GM19463 (cell line): ENCODE measurements around the gene SYT8.

Source experiments
- ATAC-seq: cut with Tn5 transposase; IDR thresholded peaks from one replicate; pipeline ENCODE4 v1.9.1; 2021; ENCODE audit warnings: mild to moderate bottlenecking, moderate library complexity; ENCODE audit not compliant: unreplicated experiment

The SYT8 gene

DNA sequence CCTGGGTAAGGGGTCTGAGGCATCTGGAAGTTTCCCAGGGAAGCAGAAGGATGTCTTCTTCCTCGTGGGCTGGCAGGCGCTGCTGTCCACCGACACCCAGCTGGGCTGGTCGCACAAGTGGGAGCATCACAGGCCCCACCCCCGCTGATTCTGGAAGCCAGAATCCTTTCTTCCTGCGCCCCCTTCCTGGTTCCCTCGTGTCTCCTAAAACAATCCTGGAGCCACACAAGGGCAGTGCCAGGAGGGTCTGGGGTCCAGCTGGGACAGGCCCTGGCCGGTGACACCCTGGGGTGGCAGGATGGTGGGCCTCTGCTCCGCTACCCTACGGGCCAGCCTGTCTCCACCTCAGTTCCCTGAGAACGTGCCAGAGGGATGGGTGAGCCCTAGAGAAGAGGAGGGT is 22.3 kb downstream of the SYT8 start:
- no peak for ATAC-seq

- ATAC-seq, result no peak
These were observed 23.4 kb downstream of the SYT8 start for GRCh38 chr11:1858154-1858553.

DNA sequence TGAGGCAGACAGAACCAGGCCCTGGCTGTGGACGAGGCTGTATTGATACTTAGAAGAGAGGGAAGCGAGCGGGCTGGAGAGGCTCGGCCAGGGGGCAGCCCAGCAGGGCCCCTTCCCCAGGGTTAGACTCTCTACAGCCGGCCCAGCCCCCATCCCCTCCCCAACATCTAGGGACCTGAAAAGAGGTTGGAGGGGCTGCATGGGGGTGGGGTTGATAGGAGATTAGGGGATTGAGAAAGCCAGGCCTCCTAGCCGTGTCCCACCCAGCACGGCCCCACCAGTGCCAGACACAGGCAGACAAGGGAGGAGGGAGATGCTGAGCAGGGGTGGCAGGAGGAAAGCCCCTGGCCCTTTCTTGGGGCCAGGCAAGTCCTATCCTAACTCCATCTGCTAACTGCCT is 23.8 kb downstream of the SYT8 start:
- ATAC-seq, result no peak

DNA sequence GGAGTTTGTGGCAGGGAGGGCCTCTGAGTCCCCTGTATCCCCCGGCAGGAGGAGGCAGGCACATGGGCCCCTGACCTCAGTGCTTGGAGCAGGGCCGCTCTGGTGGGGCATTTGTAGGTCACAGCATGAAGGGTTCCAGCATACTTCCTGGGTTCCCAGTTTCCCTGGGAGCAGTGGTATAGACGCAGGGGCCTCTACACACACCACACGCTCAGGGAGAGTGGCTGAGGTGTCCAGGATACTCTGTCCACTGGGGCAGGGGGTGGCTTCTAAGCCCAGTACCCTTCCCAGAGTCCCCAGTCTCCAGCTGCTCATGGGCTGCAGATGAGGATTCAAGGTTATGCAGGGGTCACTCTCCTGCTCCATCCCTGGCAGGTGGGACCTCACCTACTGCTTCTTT is 24.2 kb downstream of the SYT8 start:
- ATAC-seq, result no peak

- ATAC-seq, result no peak
These were observed 25.3 kb downstream of the SYT8 start for GRCh38 chr11:1860108-1860507.

DNA sequence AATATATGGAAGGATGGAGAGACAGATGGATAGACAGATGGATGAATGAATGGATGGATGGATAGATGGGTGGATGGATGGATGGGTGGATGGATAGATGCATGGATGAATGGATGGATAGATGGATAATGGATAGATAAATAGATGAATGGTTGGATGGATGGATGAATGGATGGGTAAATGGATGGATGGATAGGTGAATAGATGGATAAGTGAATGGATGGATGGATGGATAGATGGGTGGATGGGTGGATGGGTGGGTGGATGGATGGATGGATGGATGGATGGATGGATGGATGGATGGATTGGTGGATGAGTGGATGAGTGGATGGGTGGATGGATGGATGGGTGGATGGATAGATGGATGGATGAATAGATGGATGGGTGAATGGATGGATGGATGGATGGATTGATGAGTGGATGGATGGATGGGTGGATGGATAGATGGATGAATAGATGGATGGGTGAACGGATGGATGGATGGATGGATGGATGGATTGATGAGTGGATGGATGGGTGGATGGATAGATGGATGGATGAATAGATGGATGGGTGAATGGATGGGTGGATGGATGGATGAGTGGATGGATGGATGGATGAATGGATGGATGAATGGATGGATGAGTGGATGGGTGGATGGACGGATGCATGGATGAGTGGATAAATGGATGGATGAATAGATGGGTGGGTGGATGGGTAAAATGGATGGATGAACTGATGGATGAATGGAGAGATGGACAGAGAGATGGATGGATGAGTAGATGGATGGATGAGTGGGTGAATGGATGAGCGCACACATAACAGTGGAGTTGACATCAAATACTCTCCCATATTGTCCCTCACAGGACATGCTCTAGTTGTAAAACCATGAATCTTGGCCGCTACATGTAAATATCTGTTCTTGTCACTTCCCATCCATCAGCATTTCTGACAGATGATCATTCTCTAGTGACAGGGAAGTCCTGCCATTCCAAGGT is 26.9 kb downstream of the SYT8 start:
- no peak for ATAC-seq

DNA sequence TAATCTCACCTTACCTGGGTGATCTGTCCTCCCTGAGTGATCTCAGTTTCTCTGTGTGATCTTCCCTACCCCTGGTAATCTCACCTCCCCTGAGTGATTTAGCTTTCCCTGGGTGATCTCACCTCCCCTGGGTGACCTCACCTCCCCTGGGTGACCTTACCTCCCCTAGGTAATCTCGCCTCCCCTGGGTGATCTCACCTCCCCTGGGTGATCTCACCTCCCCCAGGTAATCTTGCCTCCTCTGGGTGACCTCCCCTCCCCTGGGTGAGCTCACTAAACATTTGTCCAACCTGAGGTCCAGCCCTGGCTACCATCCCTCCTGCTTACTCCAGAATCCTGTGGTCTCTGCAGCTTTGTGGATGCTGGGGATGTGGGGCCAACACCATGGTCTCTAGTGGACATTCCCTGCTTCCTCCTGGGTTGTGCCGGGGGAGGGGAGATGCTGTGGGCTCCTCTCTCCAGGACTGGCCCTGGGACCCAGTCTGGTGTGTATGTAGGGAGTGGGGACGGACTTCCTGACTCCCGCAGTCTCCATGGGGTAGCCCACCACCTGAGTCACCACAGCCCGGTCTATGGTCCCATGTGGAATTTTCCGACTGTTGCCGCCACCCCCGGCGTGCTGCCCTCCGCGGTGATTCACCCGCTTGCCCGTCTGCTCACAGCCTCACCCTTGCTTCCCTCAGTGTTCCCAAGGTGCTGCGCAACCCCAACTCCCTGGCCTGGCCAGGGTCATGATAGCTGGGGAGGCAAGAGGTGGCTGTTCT is 28.0 kb downstream of the SYT8 start:
- no peak for ATAC-seq

GRCh38 chr11:1863352-1864216 is 28.8 kb downstream of the SYT8 start:
- ATAC-seq, result no peak

- ATAC-seq, result no peak
These were observed 29.4 kb downstream of the SYT8 start for GRCh38 chr11:1864231-1864630.

DNA sequence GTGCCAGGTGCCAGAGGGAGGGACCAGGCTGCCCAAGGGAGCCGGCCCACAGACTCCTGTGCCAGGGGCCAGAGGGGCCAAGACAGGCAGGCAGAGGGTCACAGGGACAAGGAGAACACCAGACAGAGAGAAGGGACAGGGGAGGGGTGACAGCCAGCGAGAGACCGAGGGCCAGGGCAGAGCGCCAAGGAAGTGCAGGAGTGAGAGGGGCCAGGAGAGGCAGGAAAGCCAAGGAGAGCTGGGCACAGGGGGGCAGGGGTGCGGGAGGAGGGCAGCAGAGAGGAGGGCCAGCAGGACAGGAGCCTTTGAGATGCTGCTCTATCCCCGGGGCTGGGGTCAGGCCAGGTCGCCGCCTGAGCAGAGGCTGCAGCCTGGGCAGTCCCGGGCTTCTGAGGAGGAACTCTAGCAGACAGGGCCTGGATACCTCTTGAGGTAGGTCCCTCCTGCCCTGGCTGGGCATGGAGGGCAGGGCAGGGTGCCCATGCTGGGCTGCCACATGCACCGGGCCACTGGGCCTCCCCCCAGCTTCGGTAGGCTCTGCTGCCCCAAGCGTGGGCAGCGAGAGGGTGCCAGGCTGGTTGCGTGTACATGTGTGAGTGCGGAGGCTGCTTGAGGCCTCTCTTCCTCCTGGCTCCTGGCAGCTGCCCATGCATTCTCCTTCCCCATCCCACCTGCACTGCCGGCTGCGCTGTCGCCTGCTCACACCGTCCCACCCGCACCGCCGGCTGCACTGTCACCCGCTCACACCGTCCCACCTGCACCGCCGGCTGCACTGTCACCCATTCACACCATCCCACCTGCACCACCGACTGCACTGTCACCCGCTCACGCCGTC is 30.3 kb downstream of the SYT8 start:
- no peak for ATAC-seq

DNA sequence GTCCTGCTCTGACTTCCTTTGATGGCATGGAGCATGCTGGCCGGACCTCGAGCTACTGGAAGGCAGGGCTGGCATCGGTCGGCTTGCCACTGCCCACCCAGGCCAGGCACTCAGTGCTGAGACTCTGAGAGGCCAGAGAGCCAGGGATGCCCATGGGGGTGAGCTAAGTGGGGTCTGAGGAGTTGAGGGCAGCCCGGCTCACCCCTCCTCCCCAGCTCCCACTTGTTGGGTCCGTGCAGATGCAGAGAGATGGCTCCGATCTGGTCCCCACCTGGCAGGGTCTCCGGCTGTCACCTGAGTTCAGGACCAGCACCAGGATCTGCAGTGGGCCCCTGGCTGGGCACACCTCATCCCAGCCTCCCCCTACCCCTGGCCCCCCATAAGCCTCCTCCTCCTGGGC is 31.4 kb downstream of the SYT8 start:
- ATAC-seq, result no peak

GRCh38 chr11:1866776-1867175 is 32.0 kb downstream of the SYT8 start:
- no peak for ATAC-seq

GRCh38 chr11:1867381-1867780 is 32.6 kb downstream of the SYT8 start:
- no peak for ATAC-seq

- ATAC-seq, result no peak
These were observed 33.4 kb downstream of the SYT8 start for GRCh38 chr11:1868056-1868635.

GRCh38 chr11:1868636-1869291 is 34.0 kb downstream of the SYT8 start:
- no peak for ATAC-seq

- ATAC-seq, result no peak
These were observed 34.9 kb downstream of the SYT8 start for GRCh38 chr11:1869427-1870325.

- ATAC-seq, result no peak
These were observed 35.5 kb downstream of the SYT8 start for GRCh38 chr11:1870326-1870696.

DNA sequence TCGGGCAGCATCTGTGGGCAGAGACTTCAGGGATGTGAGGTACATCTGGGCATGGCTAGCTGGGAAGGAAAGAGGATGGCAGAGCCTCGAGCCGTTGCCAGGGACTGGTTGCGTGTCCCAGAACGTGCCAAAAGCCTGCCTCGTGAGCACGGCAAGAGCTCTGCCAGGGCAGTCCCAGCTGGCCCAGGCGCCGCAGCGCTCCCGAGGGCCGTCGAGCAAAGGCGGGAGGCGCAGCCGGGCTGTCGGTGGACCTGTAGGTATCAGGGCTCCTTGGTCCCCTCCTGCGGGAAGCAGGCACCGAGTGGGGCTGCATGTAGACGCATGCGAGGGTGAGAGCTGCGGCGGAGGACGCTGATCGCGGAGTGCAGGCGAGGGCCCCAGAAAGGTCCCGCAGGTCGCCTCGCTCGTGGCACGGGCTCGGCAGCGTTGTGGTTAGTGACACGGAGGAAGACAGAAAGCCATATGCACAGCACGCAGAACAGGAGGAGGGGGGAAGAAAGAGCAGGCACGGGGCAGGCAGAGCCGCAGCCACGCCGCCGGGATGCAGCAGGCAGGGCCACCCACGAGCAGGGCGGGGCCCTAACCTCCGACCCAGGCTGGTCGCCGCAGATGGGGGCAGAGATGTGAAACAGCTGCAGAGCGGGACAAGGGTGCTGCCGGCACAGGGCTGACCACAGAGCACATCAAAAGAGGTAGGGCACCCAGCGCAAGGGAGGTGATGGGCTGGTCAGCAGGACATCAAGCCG is 36.1 kb downstream of the SYT8 start:
- no peak for ATAC-seq
